ENCODE results near the gene NYAP2. TPM values are rescaled to one million over a fixed set of nuclear protein-coding genes. Genes with fewer than 3 reads are reported as not detected.

NYAP2 gene
- total RNA-seq (2014; rRNA removed; shearing (Covaris generic)): not detected in 2 replicates
- polyA plus RNA-seq (2015; cell fraction: cytosol; rRNA removed): not detected in 2 replicates
- not detected in 2 replicates for polyA plus RNA-seq (2015; cell fraction: nucleus; rRNA removed)

GRCh38 chr2:225399504-225399903 is at the start of gene NYAP2:
Gene NYAP2, plus strand, starts transcription at chr2:225399710. Its CDS starts 9,171 bp downstream, at chr2:225408881.
- DNase-seq (ENCODE audit: low read depth, low spot score): no peak
- in situ Hi-C loops (cut with HindIII; ENCODE audit: low pct_unique_long_range_greater_than_20kb, low sequenced_read_pairs): no loop called here

GRCh38 chr2:225353579-225354085 is 45.9 kb upstream of the NYAP2 start:
- in situ Hi-C loops (cut with HindIII; ENCODE audit: low pct_unique_long_range_greater_than_20kb, low sequenced_read_pairs): no loop called here
- no peak for DNase-seq (ENCODE audit: low read depth, low spot score)

- DNase-seq (ENCODE audit: low read depth, low spot score): no peak
- in situ Hi-C loops (cut with HindIII; ENCODE audit: low pct_unique_long_range_greater_than_20kb, low sequenced_read_pairs): no loop called here
These were observed 45.2 kb upstream of the NYAP2 start for GRCh38 chr2:225354281-225354774.

- DNase-seq (ENCODE audit: low read depth, low spot score): no peak
These were observed 43.7 kb upstream of the NYAP2 start for GRCh38 chr2:225355788-225356187.

GRCh38 chr2:225366731-225367130 is 32.8 kb upstream of the NYAP2 start:
- in situ Hi-C loops (cut with HindIII; ENCODE audit: low pct_unique_long_range_greater_than_20kb, low sequenced_read_pairs): no loop called here

More at GRCh38 chr2:225355788-225356187, 43.7 kb upstream of the NYAP2 start:
- in situ Hi-C loops (cut with HindIII; ENCODE audit: low pct_unique_long_range_greater_than_20kb, low sequenced_read_pairs): no loop called here

GRCh38 chr2:225367482-225367881 is 32.0 kb upstream of the NYAP2 start:
- DNase-seq (ENCODE audit: low read depth, low spot score): no peak
- in situ Hi-C loops (cut with HindIII; ENCODE audit: low pct_unique_long_range_greater_than_20kb, low sequenced_read_pairs): no loop called here

More at GRCh38 chr2:225366731-225367130, 32.8 kb upstream of the NYAP2 start:
- DNase-seq (ENCODE audit: low read depth, low spot score): no peak

GRCh38 chr2:225378984-225379383 is 20.5 kb upstream of the NYAP2 start:
- in situ Hi-C loops (cut with HindIII; ENCODE audit: low pct_unique_long_range_greater_than_20kb, low sequenced_read_pairs): no loop called here
- no peak for DNase-seq (ENCODE audit: low read depth, low spot score)

- no peak for DNase-seq (ENCODE audit: low read depth, low spot score)
- in situ Hi-C loops (cut with HindIII; ENCODE audit: low pct_unique_long_range_greater_than_20kb, low sequenced_read_pairs): no loop called here
These were observed 19.7 kb upstream of the NYAP2 start for GRCh38 chr2:225379856-225380255.

GRCh38 chr2:225381609-225382008 is 17.9 kb upstream of the NYAP2 start:
- DNase-seq (ENCODE audit: low read depth, low spot score): no peak
- in situ Hi-C loops (cut with HindIII; ENCODE audit: low pct_unique_long_range_greater_than_20kb, low sequenced_read_pairs): no loop called here

- in situ Hi-C loops (cut with HindIII; ENCODE audit: low pct_unique_long_range_greater_than_20kb, low sequenced_read_pairs): no loop called here
- DNase-seq (ENCODE audit: low read depth, low spot score): no peak
These were observed 1.1 kb upstream of the NYAP2 start for GRCh38 chr2:225398372-225398771.

GRCh38 chr2:225400060-225400511 is 576 bp downstream of the NYAP2 start:
- peak; percentile 20 for DNase-seq (ENCODE audit: low read depth, low spot score)
- in situ Hi-C loops (cut with HindIII; ENCODE audit: low pct_unique_long_range_greater_than_20kb, low sequenced_read_pairs): no loop called here

GRCh38 chr2:225400546-225401400 is 1.3 kb downstream of the NYAP2 start:
- no peak for DNase-seq (ENCODE audit: low read depth, low spot score)
- in situ Hi-C loops (cut with HindIII; ENCODE audit: low pct_unique_long_range_greater_than_20kb, low sequenced_read_pairs): no loop called here

- no peak for DNase-seq (ENCODE audit: low read depth, low spot score)
- in situ Hi-C loops (cut with HindIII; ENCODE audit: low pct_unique_long_range_greater_than_20kb, low sequenced_read_pairs): no loop called here
These were observed 2.8 kb downstream of the NYAP2 start for GRCh38 chr2:225402210-225402776.

- in situ Hi-C loops (cut with HindIII; ENCODE audit: low pct_unique_long_range_greater_than_20kb, low sequenced_read_pairs): no loop called here
- DNase-seq (ENCODE audit: low read depth, low spot score): no peak
These were observed 11.9 kb downstream of the NYAP2 start for GRCh38 chr2:225411452-225411851.

- in situ Hi-C loops (cut with HindIII; ENCODE audit: low pct_unique_long_range_greater_than_20kb, low sequenced_read_pairs): no loop called here
- no peak for DNase-seq (ENCODE audit: low read depth, low spot score)
These were observed 14.3 kb downstream of the NYAP2 start for GRCh38 chr2:225413786-225414185.

GRCh38 chr2:225414902-225415301 is 15.4 kb downstream of the NYAP2 start:
- in situ Hi-C loops (cut with HindIII; ENCODE audit: low pct_unique_long_range_greater_than_20kb, low sequenced_read_pairs): no loop called here
- DNase-seq (ENCODE audit: low read depth, low spot score): no peak

- in situ Hi-C loops (cut with HindIII; ENCODE audit: low pct_unique_long_range_greater_than_20kb, low sequenced_read_pairs): no loop called here
- DNase-seq (ENCODE audit: low read depth, low spot score): no peak
These were observed 15.8 kb downstream of the NYAP2 start for GRCh38 chr2:225415341-225415740.

GRCh38 chr2:225415792-225416191 is 16.3 kb downstream of the NYAP2 start:
- no peak for DNase-seq (ENCODE audit: low read depth, low spot score)

More at GRCh38 chr2:225415792-225416191, 16.3 kb downstream of the NYAP2 start:
- in situ Hi-C loops (cut with HindIII; ENCODE audit: low pct_unique_long_range_greater_than_20kb, low sequenced_read_pairs): no loop called here

Data from SK-MEL-5 (cell line).